Activated CD8-positive, alpha-beta memory T cell treated with anti-CD3 and anti-CD28 coated beads, Interleukin-2, amount 50 U/mL, for 48 hours (primary cell): ENCODE data around the gene DNAH14.
A peak's percentile ranks its signal among the peaks of the same experiment; 100 is the strongest.
"Not testable (repeated sequence)": the region's sequence is repeated elsewhere in the genome, so short reads cannot be mapped to it uniquely, and the experiment has no call there.

Source experiments
- DNase-seq: peaks from one replicate; pipeline ENCODE4 v3.0.0-alpha.2; 2020

The DNAH14 gene

DNA sequence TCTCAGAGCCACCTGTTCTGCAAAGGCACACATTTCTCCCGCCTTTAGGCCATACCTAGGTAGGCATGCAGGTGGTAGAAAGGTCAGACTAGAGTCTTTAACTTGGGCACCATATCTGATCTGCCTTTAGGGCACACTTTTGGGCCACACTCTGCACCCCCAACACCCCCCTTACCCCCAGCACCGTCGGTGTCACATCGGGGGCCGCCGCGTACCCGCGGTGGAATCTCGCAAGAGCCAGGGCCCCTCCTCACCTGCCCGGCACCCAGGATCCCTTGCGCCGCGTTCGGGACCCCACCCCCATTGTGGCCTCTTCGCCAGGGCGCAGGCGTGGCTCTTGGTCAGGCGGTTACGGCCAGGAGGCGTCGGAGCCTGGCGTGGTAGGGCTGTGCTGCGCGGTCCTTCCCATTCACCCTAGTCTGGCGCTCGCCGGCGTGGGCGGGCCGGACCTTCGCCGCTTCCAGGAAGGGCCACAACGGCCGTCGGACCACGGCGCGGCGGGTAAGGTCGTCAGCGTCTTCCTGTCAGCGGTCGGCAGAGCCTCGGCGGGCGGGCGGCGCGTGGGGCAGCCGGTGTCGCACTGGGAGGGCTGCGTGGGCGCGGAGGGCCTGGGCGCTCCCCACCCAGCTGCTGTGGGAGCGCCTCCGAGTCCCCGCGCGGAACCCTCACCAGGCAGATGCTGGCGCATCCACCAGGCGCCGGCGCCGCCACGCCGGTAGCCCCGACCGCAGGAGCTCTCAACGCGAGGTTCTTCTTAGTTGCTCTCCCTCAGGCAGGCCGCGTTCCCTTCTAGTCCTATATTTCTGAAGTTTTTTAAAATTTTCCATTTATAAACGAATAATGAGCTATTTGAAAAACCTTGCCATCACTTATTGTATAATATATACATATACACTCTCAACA, at the start of gene DNAH14:
Gene DNAH14 (plus strand): TSS at position 341 of the 903 bp plus-strand sequence. CDS start 23,028 bp downstream, outside the sequence.
- peak; percentile 54 for DNase-seq

DNA sequence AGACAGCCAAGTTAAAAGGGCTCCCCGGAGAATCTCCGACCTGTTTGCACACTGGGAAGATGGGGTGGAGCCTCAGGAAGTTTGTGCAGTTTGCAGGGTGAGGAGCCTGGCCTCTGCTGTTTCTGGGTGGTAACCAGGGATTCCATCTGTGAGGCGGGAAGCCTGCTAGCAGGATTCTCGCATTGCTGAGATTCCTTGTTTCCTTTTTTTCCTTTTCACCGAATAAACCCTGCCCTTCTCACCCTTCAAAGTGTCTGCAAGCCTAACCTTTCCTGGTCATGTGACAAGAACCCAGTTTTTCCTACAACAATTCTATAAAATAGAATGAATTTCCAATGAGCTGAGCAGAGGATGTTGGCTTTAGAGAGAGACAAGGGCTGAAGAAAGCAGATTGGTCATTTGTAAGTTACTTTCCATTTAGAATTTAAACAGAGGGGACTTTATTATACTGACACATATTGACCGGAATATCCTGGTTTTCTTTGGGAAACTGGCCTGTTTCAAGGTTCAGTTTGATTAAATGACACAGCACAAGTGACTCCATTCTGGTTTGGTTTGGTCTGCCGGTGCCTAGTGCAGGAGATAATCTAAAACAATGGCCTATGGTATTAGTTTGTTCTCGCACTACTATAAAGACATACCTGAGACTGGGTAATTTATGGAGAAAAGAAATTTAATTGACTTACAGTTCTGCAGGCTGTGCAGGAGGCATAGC, 48.7 kb upstream of the DNAH14 start:
- DNase-seq: no peak

DNA sequence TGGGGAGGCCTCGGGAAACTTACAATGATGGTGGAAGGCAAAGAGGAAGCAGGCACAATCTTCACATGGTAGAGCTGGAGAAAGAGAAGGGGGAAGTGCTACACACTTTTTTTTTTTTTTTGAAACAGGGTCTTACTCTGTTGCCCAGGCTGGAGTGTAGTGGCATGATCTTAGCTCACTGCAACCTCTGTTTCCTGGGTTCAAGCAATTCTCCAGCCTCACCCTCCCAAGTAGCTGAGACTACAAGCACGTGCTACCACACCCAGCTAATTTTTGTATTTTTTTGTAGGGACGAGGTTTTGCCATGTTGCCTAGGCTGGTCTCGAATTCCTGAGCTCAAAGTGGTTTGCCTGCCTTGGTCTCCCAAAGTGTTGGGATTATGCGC, 48.2 kb upstream of the DNAH14 start:
- DNase-seq: not testable (repeated sequence)

DNA sequence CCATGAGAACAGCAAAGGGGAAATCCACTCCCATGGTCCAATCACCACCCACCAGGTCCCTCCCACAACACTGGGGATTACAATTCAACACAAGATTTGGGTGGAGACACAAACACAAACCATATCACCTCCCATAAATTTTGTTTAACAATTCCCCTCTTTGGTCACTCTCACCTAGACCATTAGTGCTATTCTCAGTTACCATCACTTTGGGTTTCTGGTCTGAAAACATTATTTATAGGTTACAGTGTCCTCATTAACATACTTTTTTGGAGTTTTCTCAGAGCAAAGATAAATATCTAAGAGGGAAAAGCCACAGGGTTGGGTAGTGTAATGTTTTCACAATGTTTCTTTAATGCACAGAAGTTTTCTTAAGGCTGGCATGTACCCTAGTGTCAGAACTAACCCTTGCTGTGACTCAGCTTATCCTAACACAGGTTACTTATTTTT, 47.7 kb upstream of the DNAH14 start:
- no peak for DNase-seq

DNA sequence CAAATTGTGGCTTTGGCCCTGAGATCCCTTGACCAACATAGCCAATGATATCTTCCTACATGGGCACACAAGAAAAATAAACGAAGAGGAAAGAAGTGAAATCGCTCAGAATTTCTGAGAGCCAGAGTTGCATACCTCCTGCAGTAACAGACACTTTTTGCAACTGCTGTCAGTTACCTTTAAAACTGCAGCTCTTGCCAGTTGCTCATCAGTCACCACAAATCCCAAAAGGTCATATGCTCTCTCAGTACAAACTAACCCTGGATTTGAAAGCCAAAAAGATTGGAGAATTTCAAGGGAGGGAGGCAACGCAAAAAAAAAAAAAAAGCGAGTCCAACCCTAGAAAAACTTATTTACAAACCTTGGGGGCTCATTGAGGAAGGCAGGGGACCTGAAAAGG, 47.2 kb upstream of the DNAH14 start:
- DNase-seq: no peak

DNA sequence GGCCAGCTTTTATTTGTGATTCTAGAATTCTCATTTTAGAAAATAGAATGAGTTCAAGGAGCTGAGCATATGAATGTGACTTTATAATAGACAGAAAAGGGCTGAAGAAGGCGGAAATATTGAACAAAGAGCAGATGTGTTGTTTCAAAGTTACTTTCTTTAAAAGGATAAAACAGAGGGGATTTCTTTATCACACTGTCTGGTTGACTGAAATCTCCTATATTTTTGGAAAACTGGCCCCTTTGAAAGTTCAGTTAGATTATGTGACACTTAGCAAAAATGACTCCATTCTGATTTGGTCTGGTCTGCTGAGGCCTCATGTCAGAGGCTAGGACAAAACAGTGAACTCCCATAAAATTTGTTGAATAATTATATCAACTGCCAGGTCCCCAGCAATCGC, 46.4 kb upstream of the DNAH14 start:
- no peak for DNase-seq

DNA sequence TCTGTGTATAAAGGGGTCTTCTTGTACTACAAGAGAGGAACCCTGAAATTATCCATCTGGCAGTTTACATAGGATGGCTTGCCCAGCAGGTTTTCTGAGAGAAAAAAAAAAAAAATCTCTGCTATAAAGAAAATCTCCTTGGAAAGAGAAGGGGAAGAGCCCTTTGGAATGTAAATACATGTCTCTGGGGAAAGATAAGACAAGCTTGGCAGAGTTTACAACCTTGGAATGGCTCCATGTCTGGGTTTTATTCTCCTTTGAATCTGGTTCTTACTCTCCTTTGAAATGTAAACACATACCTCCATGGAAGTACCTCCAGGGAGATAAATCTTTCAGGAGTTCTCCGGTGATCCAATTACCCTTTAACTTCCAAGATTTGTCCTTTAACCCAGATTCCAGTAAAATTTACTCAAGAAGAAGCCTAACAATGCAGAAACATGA, 45.1 kb upstream of the DNAH14 start:
- no peak for DNase-seq

DNA sequence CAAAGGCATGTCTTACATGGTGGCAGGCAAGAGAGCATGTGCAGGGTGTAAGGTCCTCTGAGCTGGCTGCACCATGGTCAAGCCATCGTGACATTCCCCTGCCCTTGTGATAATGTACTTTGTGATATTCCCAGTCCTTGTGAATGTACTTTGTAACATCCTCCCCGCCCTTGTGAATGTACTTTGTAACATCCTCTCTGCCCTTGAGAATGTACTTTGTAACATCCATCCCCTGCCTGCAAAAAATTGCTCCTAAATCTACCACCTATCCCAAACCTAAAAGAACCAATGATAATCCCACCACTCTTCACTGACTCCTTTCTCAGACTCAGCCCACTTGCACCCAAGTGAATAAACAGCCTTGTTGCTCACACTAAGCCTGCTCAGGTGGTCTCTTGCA, 44.1 kb upstream of the DNAH14 start:
- not testable (repeated sequence) for DNase-seq

DNA sequence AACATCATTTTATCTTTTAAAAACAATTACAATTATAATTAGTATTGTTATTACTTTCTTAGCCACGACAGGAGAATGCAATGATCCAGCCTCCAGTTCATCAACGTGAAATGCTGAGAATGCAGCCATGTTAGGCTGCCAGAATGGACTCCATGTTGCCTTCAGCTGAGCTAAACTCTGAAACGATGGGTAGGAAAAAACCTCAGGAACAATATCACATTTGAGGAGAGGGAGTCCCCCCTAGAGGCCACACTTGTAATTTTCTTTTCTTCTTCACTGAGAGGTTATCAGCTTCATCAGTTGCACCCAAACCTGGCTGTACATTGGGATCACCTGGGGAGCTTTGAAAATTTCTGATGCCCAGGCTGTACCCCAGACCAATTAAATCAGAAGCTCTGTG, 34.6 kb upstream of the DNAH14 start:
- DNase-seq: no peak

DNA sequence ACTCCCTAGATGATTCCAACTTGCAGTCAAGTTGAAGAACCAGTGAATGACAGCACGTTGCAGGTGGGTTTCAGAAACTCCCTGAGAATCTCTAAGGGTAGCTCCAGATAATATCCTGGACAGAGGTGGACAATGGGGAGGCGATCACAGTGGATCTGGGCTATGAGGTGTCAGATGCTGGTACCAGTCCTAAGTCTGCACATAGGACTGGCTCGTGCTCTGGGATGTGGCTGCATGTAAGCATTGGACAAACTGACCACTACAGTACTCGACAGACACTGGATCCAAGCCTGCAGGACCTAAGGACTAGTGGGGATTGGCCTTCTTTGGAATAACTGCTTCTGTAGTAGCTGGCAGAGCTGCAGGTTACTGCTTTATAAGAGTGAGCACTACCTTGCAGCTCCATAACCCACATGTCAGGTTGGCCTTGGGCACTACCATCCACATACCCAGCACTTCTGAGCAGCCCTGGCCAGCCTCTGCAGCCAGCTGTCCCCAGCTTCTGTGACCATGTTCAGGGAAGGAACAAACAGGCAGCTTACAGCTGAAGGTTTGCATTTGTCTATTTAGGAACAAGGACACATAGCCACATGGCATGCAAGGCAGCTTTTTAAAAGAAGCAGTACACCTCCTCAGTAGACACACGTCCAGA, 33.2 kb upstream of the DNAH14 start:
- no peak for DNase-seq

DNA sequence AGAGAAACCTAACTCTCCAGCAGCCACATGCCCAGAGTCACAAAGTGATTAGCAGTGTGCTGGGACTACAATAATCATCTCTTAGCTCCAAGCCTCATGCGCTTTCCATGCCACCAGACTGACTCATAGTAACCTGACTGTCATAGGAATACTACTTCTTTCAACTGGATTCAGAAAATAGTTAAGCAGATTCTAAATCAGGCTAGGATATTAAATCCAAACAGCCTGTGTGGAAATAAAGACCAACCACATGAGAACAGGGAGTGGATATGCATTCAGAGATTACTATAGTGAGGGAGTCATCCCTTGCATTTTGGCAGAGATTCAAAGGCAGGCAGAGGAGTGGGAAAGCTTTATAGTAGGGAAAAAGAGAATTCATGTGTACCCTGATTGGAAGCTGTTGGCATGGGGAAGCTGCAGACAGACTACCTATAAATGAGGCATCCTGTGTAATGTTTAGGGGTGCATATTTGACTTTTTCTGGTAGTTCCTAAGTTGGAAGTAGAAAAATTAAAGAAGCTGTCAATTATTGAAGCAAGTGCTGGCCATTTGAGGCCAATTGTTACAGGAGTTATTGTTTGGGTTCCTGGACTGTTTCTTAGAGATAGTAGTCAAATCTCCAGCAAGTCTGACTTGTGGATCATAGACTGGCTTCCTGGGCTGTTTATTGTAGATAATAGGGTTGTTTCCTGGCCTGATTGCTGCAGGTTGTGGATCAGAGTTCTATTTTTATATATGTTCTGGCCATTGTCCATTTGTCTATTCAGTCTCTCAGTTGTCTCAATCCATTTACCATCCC, 31.7 kb upstream of the DNAH14 start:
- DNase-seq: no peak

DNA sequence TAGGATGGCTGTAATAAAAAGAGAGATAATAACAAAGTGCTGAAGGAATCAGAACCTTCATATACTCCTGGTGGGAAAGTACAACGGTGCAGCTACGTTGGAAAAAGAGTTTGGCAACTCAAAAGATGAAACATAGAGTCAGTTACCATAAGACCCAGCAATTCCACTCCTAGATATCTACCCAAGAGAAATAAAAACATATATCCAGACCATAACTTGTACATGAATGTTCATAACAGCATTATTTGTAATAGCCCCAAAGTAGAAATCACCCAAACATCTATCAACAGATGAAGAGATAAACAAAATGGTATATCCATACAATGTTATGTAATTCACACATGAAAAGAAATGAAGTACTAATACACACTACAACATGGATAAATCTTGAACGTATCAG, 30.5 kb upstream of the DNAH14 start:
- DNase-seq: no peak

DNA sequence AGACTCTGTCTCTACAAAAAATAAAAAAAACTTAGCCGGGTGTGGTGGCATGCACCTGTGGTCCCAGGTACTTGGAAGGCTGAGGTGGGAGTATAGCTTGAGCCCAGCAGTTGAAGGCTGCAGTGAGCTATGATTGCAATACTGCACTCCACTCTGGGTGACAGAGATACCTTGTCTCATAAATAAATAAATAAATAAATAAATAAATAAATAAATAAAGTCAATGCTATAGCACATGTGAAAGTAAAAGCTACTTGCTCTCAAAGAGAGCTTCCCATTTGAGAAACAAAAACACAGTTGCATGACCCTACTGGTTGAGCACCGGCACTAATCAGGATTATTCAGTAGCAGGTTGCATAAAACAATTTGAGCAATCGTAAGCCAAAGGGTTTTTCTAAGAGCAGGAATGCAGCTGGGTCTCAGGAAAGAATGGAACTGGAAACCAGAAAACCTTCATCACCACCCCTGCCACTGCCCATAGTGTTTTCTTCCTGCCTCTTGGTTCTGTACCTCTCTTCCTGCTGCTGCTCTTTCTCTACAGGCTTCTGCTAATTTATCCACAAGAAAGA, 29.3 kb upstream of the DNAH14 start:
- no peak for DNase-seq

DNA sequence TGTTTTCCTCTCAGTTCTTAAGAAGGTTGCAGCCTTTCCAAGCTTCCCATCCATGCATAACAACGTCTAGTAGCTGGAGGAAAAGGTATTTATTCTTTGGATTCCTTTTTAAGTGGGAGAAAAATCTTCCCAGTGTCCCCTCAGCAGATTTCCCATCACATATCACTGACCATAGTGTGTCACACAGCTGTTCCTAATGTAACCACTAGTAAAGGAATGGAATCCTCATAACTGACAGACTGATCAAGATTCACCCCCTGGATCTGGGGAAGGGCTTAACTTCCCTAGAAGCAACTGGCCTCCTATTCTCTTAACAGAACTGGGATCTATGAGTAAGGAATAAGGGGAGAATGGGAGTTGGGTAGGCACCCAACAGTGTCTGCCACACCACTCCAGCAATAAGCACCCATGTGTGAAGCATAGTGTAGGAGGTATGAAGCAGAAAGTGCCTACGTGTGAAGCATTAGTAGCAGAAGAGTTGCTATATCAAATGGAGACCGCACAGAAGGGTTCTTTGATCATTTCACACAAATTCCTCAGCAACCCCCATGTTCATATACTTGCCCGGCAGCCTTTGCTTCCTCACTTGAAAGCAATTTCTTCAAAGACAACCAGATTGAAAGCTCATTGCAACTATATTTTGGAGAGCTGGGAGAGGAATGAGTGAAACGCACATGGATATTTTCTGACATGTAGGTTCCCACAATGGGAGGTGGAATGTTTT, 28.2 kb upstream of the DNAH14 start:
- no peak for DNase-seq

DNA sequence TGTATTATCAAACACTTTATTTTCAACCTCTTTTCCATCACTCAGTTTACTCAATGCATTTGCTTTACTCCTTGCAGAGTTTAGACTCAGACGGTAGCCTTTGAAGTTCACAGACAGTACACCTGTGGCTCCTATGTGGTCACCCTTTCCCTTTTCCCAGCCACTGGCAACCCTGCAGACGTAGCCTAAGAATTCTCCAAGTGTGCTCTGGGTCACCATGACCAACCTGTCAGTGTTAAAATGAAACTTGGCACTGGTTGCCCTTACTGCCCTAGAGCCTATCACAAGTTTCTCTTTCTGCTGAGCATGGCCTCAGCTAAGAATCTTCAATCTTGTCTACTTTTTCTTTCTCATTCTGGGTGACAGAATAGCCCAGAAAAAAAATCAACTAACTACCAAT, 25.5 kb upstream of the DNAH14 start:
- no peak for DNase-seq

DNA sequence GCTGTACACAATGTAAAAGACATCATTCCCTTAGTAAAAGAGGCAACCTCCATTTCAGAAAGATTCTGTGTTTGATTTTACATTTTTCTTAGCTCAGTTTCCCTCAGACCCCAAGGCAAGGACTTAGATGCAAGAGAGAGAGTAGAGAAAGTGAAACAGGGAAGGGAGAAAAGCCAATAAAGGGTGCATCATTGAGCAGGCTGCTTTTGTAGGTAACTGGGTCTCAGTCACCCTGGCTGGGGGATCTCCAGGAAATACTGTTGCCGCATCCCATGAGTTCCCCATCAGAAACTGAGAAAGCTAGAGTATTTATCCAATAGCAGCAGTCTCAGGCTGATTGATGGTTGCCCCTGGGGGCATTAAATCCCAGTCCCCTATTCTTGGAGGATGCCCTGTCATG, 23.1 kb upstream of the DNAH14 start:
- DNase-seq: no peak

DNA sequence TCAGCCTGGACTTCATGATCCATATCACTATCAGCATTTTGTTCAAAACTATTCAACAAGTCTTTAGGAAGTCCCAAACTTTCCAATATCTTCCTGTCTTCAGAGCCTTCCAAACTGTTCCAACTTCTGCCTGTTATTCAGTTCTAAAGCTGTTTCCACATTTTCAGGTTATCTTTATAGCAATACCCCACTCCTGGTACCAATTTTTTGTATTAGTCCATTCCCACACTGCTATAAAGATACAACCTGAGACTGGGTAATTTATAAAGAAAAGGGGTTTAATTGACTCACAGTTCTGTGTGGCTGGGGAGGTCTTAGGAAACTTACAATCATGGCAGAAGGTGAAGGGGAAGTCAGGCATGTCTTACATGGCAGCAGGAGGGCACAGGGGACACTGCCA, 18.3 kb upstream of the DNAH14 start:
- no peak for DNase-seq

DNA sequence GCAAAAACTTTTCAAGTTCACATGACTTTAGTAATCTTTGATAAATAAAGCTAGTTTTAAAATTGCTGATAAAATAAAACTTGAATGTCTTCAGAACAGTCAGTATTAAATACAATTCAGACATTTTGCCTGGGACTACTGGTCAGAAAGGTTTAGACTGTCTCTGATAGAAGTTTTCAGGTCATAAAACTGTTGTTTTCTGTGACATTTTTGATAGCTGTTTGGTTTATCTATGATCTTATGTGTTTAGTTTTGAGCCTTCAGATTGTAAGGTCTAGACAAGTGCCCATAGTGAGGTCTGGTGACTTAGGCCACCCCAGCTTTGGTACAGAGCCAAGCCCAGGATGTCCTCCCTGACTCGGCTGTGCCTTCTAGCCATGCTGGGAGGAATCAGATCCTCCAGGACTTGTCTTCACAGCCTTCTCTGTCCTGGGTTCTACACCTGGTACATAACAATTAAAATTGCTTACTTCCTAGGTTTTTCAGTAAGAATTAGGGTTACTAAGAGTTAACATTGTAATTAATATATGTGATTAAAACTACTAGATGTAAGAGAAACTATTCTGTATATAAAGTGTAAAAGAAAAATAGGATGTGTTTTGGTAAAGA, 15.1 kb upstream of the DNAH14 start:
- DNase-seq: no peak

DNA sequence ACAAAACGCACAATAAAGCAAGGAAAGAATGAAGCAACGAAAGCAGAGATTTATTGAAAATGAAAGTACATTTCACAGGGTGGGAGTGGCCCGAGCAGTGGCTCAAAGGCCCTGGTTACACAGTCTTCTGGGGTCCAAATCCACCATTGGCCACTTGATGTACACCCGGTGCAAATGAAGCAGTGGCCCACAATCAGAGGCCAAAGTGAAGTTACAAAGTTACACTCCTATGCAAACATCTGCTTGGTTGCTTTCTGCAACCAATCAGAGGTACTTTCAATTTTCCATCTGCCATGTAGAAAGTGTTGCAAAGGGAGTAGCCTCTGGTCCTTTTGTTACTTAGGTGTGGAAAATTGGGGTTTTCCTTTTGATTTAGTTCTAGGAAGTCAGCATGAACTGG, 10.0 kb upstream of the DNAH14 start:
- DNase-seq: no peak

DNA sequence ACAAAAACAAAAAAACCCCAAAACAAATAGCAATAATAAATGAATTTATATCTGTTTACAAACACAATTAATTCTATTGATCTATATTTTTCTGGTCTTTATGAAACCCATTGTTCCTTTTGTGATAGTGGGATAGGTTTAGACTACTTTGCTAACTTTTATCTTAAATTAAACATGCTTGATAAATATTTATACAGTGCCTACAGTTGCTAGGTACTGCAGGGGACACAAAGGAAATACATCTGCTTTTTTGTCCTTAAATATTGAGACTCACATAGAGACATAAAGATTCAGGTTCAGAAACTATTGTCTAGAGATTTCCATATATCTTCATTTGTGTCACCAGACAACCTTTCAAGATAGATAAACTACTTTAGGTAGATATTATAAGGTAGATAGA, 8.5 kb upstream of the DNAH14 start:
- DNase-seq: no peak

DNA sequence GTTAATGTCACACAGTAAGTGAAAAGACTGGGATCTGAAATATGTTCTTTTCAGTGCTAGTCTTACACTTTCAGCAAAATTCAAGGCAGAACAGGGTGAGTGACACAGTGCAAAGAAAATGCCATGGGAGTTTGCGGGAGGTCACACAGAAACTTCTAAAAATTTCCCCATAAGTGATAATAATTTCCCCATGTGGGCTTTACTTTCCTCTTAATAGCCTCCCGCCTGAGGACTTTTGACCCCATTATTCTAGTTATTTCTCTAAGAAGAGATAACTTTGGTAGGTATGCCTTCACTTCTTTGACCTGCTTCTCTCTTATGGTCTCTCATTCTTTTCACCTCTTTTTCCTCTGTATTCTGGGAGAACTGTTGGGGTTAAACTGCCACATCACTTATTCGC, 8.1 kb upstream of the DNAH14 start:
- no peak for DNase-seq
